ENCODE results near the gene MYMK. TPM values are rescaled to one million over a fixed set of nuclear protein-coding genes. Genes with fewer than 3 reads are reported as not detected.
A peak's percentile ranks its signal among the peaks of the same experiment; 100 is the strongest.

MYMK gene
- total and polyA plus RNA-seq, 2 of the 13 experiments (the other 11 are each of a cell fraction or from before 2014, with no cell fraction given): not detected

DNA sequence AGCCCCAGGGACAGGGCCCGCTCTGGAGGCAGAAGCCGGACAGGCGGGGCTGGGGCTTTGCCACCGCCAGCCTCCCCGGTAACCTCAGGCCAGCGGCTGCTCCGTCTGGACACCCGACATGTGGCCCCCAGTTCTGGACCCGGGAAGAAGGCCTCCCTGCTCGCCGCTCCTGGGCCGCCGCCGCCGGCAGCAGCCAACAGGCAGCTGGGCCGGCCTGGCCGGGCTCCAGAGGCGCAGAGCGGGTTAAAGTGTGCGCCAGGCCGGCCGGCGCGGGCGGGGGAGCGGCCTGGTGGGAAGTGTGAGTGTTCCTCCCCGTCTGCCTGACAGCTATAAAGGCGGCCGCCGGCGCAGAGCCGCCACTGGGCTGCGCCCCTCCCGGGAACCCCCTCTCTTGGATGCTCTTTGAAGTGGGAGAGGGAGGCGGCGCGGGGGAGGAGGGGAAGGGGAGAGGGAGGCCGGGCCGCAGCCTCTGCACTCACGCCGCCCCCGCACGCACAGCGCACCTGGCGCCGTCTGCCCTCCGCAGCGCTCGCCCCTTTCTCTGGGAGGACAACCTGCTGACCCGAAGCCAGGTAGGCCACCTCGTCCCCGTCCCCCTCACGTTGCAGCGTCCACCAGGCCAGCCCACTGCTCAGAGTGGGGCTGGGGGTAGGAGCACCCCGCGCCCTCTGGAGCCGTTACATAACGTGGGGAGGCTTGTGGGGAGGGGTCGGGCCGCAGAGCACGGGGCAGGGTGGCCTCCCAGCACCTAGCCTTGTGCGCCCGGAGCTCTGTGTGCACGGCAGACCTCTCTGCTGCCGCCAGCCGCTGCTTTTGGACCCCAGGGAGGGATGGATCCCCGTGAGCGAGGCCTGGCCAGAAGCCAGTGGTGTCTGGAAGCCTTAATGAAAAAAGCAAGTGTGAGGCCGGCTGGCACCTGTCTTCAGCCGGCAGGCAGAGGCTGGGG lies 9.9 kb upstream of the MYMK start, which contains the start of gene ADAMTSL2 (continued):
- TF ChIP-seq, protein P1, sequence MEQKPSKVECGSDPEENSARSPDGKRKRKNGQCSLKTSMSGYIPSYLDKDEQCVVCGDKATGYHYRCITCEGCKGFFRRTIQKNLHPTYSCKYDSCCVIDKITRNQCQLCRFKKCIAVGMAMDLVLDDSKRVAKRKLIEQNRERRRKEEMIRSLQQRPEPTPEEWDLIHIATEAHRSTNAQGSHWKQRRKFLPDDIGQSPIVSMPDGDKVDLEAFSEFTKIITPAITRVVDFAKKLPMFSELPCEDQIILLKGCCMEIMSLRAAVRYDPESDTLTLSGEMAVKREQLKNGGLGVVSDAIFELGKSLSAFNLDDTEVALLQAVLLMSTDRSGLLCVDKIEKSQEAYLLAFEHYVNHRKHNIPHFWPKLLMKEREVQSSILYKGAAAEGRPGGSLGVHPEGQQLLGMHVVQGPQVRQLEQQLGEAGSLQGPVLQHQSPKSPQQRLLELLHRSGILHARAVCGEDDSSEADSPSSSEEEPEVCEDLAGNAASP (CRISPR knock-in tag; IDR thresholded peaks at IDR 0.05; ENCODE audit: borderline replicate concordance): no peak
- TF ChIP-seq ZNF24 (IDR thresholded peaks at IDR 0.05): no peak
- TF ChIP-seq ZNF878 (CRISPR knock-in tag; IDR thresholded peaks at IDR 0.05): no peak
- TF ChIP-seq NKX3-1 (CRISPR knock-in tag; IDR thresholded peaks at IDR 0.05): no peak
- TF ChIP-seq, protein P2, sequence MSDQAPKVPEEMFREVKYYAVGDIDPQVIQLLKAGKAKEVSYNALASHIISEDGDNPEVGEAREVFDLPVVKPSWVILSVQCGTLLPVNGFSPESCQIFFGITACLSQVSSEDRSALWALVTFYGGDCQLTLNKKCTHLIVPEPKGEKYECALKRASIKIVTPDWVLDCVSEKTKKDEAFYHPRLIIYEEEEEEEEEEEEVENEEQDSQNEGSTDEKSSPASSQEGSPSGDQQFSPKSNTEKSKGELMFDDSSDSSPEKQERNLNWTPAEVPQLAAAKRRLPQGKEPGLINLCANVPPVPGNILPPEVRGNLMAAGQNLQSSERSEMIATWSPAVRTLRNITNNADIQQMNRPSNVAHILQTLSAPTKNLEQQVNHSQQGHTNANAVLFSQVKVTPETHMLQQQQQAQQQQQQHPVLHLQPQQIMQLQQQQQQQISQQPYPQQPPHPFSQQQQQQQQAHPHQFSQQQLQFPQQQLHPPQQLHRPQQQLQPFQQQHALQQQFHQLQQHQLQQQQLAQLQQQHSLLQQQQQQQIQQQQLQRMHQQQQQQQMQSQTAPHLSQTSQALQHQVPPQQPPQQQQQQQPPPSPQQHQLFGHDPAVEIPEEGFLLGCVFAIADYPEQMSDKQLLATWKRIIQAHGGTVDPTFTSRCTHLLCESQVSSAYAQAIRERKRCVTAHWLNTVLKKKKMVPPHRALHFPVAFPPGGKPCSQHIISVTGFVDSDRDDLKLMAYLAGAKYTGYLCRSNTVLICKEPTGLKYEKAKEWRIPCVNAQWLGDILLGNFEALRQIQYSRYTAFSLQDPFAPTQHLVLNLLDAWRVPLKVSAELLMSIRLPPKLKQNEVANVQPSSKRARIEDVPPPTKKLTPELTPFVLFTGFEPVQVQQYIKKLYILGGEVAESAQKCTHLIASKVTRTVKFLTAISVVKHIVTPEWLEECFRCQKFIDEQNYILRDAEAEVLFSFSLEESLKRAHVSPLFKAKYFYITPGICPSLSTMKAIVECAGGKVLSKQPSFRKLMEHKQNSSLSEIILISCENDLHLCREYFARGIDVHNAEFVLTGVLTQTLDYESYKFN (CRISPR knock-in tag; conservative IDR thresholded peaks at IDR 0.05): 0 out of 2 replicates have a peak, but pooled peaks have one; percentile 24
- no peak for TF ChIP-seq HNRNPH1 (optimal IDR thresholded peaks at IDR 0.05; ENCODE audit: low read depth, low read length)
- TF ChIP-seq ZNF652 (CRISPR knock-in tag; IDR thresholded peaks at IDR 0.05; ENCODE audit: borderline replicate concordance, low read depth): peak; percentile 76
- no peak for TF ChIP-seq KMT2B (CRISPR knock-in tag; IDR thresholded peaks at IDR 0.05)
- TF ChIP-seq TOPORS (CRISPR knock-in tag; IDR thresholded peaks at IDR 0.05): no peak
- no peak for TF ChIP-seq ZNF674 (CRISPR knock-in tag; IDR thresholded peaks at IDR 0.05; ENCODE audit: low read depth)
- TF ChIP-seq, protein P3, sequence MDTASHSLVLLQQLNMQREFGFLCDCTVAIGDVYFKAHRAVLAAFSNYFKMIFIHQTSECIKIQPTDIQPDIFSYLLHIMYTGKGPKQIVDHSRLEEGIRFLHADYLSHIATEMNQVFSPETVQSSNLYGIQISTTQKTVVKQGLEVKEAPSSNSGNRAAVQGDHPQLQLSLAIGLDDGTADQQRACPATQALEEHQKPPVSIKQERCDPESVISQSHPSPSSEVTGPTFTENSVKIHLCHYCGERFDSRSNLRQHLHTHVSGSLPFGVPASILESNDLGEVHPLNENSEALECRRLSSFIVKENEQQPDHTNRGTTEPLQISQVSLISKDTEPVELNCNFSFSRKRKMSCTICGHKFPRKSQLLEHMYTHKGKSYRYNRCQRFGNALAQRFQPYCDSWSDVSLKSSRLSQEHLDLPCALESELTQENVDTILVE (CRISPR knock-in tag; IDR thresholded peaks at IDR 0.05): no peak
- TF ChIP-seq ZNF850 (CRISPR knock-in tag; conservative IDR thresholded peaks at IDR 0.05): no peak
- TF ChIP-seq, protein P4, sequence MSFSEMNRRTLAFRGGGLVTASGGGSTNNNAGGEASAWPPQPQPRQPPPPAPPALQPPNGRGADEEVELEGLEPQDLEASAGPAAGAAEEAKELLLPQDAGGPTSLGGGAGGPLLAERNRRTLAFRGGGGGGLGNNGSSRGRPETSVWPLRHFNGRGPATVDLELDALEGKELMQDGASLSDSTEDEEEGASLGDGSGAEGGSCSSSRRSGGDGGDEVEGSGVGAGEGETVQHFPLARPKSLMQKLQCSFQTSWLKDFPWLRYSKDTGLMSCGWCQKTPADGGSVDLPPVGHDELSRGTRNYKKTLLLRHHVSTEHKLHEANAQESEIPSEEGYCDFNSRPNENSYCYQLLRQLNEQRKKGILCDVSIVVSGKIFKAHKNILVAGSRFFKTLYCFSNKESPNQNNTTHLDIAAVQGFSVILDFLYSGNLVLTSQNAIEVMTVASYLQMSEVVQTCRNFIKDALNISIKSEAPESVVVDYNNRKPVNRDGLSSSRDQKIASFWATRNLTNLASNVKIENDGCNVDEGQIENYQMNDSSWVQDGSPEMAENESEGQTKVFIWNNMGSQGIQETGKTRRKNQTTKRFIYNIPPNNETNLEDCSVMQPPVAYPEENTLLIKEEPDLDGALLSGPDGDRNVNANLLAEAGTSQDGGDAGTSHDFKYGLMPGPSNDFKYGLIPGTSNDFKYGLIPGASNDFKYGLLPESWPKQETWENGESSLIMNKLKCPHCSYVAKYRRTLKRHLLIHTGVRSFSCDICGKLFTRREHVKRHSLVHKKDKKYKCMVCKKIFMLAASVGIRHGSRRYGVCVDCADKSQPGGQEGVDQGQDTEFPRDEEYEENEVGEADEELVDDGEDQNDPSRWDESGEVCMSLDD (CRISPR knock-in tag; IDR thresholded peaks at IDR 0.05; ENCODE audit: borderline replicate concordance): 0 out of 2 replicates have a peak, but pooled peaks have one; percentile 31
- TF ChIP-seq, protein P5, sequence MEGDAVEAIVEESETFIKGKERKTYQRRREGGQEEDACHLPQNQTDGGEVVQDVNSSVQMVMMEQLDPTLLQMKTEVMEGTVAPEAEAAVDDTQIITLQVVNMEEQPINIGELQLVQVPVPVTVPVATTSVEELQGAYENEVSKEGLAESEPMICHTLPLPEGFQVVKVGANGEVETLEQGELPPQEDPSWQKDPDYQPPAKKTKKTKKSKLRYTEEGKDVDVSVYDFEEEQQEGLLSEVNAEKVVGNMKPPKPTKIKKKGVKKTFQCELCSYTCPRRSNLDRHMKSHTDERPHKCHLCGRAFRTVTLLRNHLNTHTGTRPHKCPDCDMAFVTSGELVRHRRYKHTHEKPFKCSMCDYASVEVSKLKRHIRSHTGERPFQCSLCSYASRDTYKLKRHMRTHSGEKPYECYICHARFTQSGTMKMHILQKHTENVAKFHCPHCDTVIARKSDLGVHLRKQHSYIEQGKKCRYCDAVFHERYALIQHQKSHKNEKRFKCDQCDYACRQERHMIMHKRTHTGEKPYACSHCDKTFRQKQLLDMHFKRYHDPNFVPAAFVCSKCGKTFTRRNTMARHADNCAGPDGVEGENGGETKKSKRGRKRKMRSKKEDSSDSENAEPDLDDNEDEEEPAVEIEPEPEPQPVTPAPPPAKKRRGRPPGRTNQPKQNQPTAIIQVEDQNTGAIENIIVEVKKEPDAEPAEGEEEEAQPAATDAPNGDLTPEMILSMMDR (CRISPR knock-in tag; IDR thresholded peaks at IDR 0.05): no peak
- TF ChIP-seq, protein P6, sequence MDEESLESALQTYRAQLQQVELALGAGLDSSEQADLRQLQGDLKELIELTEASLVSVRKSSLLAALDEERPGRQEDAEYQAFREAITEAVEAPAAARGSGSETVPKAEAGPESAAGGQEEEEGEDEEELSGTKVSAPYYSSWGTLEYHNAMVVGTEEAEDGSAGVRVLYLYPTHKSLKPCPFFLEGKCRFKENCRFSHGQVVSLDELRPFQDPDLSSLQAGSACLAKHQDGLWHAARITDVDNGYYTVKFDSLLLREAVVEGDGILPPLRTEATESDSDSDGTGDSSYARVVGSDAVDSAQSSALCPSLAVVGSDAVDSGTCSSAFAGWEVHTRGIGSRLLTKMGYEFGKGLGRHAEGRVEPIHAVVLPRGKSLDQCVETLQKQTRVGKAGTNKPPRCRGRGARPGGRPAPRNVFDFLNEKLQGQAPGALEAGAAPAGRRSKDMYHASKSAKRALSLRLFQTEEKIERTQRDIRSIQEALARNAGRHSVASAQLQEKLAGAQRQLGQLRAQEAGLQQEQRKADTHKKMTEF (CRISPR knock-in tag; IDR thresholded peaks at IDR 0.05): peak; percentile 37; the same call in 1 of the 2 replicates
